ENCODE results near the gene GUK1.

Gene GUK1

GRCh38 chr1:228092342-228093049 lies 47.6 kb upstream of the GUK1 start:
- Histone ChIP-seq H3K4me3 (ENCODE audit: low read length, poor library complexity, severe bottlenecking) (no peak overlapping the region), H3K9ac (ENCODE audit: low read depth, low read length, poor library complexity, severe bottlenecking) (no peak overlapping the region), H3F3A (ENCODE audit: low read depth) (no peaks in the 10 kb centered on the region), H3K27me3 (ENCODE audit: insufficient read depth, low read length, poor library complexity, severe bottlenecking) (no peaks in the 10 kb centered on the region), H3K36me3 (ENCODE audit: insufficient read depth, low read length) (peaks cover 41% of the 10 kb centered on the region; the same call in 1 of the 2 replicates), H3K9me2 (replicated peaks; ENCODE audit: low read depth, low read length) (no peaks in the 10 kb centered on the region), H3K9me3 (ENCODE audit: insufficient read depth, low read depth, low read length) (peaks cover 13% of the 10 kb centered on the region; the same call in 1 of the 2 replicates), H3K79me2 (ENCODE audit: insufficient read depth, low read length) (peaks cover 100% of the 10 kb centered on the region), H2AFZ (ENCODE audit: low read length) (no peak overlapping the region), H3K4me1 (ENCODE audit: insufficient read depth, low read length, poor library complexity, severe bottlenecking) (peaks cover 32% of the 10 kb centered on the region), H3K4me2 (ENCODE audit: low read depth, low read length, poor library complexity, severe bottlenecking) (no peak overlapping the region), H4K20me1 (ENCODE audit: insufficient read depth, low read length, poor library complexity, severe bottlenecking) (peaks cover 89% of the 10 kb centered on the region)
- TF ChIP-seq EZH2phosphoT487 (IDR thresholded peaks at IDR 0.05; ENCODE audit: borderline replicate concordance) (no peak), CTCF (conservative IDR thresholded peaks at IDR 0.05; ENCODE audit: low read length) (no peak)

- H3K79me2 ChIP-seq (ENCODE audit: insufficient read depth, low read length): peaks cover 99% of the 10 kb centered on the region
- no peak overlapping the region for H3K9ac ChIP-seq (ENCODE audit: low read depth, low read length, poor library complexity, severe bottlenecking)
- H3F3A ChIP-seq (ENCODE audit: low read depth): no peaks in the 10 kb centered on the region
- H3K4me2 ChIP-seq (ENCODE audit: low read depth, low read length, poor library complexity, severe bottlenecking): no peak overlapping the region
- H3K27me3 ChIP-seq (ENCODE audit: insufficient read depth, low read length, poor library complexity, severe bottlenecking): no peaks in the 10 kb centered on the region
- H3K9me3 ChIP-seq (ENCODE audit: insufficient read depth, low read depth, low read length): peaks cover 13% of the 10 kb centered on the region; the same call in 1 of the 2 replicates
- peaks cover 25% of the 10 kb centered on the region for H3K4me1 ChIP-seq (ENCODE audit: insufficient read depth, low read length, poor library complexity, severe bottlenecking)
- H2AFZ ChIP-seq (ENCODE audit: low read length): no peak overlapping the region
- TF ChIP-seq CTCF (conservative IDR thresholded peaks at IDR 0.05; ENCODE audit: low read length) (no peak), EZH2phosphoT487 (IDR thresholded peaks at IDR 0.05; ENCODE audit: borderline replicate concordance) (no peak)
- H3K9me2 ChIP-seq (replicated peaks; ENCODE audit: low read depth, low read length): no peaks in the 10 kb centered on the region
- no peak overlapping the region for H3K4me3 ChIP-seq (ENCODE audit: low read length, poor library complexity, severe bottlenecking)
- H3K36me3 ChIP-seq (ENCODE audit: insufficient read depth, low read length): peaks cover 49% of the 10 kb centered on the region; the same call in 1 of the 2 replicates
- H4K20me1 ChIP-seq (ENCODE audit: insufficient read depth, low read length, poor library complexity, severe bottlenecking): peaks cover 89% of the 10 kb centered on the region
Measured at GRCh38 chr1:228093050-228093906, 46.8 kb upstream of the GUK1 start.

GRCh38 chr1:228094432-228095016 lies 45.6 kb upstream of the GUK1 start:
- H3K4me2 ChIP-seq (ENCODE audit: low read depth, low read length, poor library complexity, severe bottlenecking): no peak overlapping the region
- no peaks in the 10 kb centered on the region for H3F3A ChIP-seq (ENCODE audit: low read depth)
- H3K36me3 ChIP-seq (ENCODE audit: insufficient read depth, low read length): peaks cover 55% of the 10 kb centered on the region; the same call in 1 of the 2 replicates
- TF ChIP-seq EZH2phosphoT487 (IDR thresholded peaks at IDR 0.05; ENCODE audit: borderline replicate concordance) (no peak), CTCF (conservative IDR thresholded peaks at IDR 0.05; ENCODE audit: low read length) (no peak)
- H4K20me1 ChIP-seq (ENCODE audit: insufficient read depth, low read length, poor library complexity, severe bottlenecking): peaks cover 87% of the 10 kb centered on the region
- H3K27me3 ChIP-seq (ENCODE audit: insufficient read depth, low read length, poor library complexity, severe bottlenecking): no peaks in the 10 kb centered on the region
- H3K4me1 ChIP-seq (ENCODE audit: insufficient read depth, low read length, poor library complexity, severe bottlenecking): peaks cover 13% of the 10 kb centered on the region
- H3K9ac ChIP-seq (ENCODE audit: low read depth, low read length, poor library complexity, severe bottlenecking): no peak overlapping the region
- no peaks in the 10 kb centered on the region for H3K9me2 ChIP-seq (replicated peaks; ENCODE audit: low read depth, low read length)
- no peak overlapping the region for H2AFZ ChIP-seq (ENCODE audit: low read length)
- peaks cover 13% of the 10 kb centered on the region; the same call in 1 of the 2 replicates for H3K9me3 ChIP-seq (ENCODE audit: insufficient read depth, low read depth, low read length)
- H3K4me3 ChIP-seq (ENCODE audit: low read length, poor library complexity, severe bottlenecking): no peak overlapping the region
- peaks cover 95% of the 10 kb centered on the region for H3K79me2 ChIP-seq (ENCODE audit: insufficient read depth, low read length)

Data from Loucy (cell line).